ENCODE measurements around the gene TANC1.
"Not testable (repeated sequence)": the region's sequence is repeated elsewhere in the genome, so short reads cannot be mapped to it uniquely, and the experiment has no call there.

The TANC1 gene

GRCh38 chr2:159032580-159032979 is 64.1 kb downstream of the TANC1 start:
- DNase-seq, result no peak

DNA sequence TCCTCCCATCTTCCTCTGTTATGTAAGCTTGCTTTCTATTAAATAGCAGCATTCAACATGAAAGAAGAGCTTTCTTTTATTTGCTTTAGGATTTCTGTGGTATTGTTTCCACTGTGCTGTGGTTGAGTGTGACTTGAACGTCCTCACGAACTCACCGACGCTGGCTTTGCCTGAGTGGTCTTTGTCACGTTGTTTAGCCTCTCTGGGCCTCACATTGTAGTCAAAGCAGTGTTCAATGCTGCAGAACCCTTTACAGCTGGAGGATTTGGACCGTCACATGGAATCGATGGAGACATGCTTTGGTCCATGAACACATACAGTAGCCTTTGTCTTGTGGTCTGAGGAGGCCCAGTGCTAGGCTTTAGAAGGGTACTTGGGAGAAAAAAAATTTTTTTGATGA is 66.3 kb downstream of the TANC1 start:
- DNase-seq, result no peak

DNA sequence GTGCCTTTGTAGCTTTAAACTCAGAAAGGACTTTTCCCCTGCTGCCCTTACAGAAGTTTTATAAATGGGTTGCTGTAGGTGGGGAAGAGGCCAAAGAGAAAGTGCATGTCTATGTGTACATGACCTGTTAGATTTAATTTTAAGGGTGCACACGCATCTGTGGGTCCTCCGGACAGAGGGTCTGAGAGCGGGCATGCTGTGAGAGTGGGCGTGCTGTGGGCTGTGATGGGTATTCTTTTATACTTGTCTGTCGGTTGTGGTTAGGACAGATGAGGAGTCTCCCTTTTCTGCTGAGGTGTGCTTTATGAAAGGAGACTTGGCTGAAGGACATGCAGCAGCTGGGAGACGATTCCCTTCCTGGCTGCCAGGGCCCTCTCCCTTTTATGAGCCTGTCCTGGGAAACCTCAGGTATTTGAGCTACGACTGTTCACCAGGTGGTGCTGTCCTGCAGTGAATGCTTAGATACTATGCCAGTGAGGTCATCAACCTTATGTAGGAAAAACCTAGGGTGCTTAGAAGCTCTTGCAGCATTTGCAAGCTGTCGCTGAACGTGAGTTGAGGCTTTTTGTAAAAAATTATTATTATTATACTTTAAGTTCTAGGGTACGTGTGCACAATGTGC is 67.5 kb downstream of the TANC1 start:
- DNase-seq, result peak; percentile 34

DNA sequence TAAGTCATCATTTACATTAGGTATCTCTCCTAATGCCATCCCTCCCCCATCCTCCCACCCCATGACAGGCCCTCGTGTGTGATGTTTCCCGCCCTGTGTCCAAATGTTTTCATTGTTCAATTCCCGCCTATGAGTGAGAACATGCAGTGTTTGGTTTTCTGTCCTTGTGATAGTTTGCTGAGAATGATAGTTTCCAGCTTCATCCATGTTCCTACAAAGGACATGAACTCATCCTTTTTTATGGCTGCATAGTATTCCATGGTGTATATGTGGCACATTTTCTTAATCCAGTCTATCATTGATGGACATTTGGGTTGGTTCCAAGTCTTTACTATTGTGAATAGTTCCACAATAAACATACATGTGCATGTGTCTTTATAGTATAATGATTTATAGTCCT is 68.0 kb downstream of the TANC1 start:
- DNase-seq, result not testable (repeated sequence)

- DNase-seq, result not testable (repeated sequence)
These were observed 72.9 kb downstream of the TANC1 start for GRCh38 chr2:159041328-159041727.

DNA sequence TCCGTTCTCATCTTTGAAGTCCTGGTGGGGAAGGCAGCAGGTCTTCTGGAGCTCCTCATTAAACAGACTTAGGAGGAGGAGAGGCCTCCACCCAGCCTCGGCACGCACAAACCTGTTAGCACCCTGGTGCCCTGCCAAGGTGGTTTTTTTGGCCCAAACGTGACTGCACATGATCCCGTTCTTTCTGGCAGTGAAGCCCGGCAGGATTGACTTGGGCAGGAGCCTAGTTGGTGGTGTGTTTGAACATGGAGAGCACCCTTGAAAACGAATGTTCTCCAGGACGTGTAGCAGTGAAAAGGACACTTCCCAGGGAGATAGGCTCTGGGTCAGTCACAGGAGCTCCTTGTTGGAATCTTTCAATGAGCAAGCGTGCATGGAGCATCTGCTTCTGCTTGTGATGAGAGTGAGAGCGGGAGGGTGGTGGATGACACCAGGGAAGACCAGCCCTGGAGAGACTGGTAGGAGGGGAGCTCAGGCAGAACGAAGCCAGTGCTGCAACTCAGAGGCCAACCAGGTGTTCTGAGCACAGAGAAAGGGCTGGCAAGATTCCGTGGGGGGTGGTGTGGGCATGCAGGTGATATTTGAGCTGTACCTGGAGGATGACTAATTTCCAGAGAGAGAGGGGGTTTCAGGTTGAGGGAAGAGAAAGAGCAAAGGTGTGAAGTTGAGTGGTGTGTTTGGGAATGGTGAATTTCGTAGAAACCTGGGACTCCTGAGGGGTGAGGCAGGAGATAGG is 73.8 kb downstream of the TANC1 start:
- DNase-seq, result no peak

DNA sequence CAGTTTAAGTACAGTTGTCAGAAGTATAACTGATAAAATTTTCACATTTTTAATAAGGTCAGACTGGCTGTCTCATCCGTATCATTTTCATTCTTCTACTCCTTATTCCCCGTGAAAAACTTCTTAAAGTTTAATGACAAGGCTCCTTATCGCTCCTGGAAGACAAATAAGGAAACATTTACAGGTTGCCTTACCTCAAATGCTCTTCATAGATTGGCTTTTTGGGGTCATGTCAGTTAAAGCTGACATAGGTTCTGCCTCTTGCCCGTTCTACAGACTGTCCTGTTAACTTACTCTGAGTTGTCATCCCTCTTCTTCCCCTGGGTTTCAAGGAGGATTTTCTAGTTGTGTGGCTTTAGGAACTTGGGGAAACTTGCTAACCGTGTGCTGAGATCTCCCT is 75.3 kb downstream of the TANC1 start:
- no peak for DNase-seq

DNA sequence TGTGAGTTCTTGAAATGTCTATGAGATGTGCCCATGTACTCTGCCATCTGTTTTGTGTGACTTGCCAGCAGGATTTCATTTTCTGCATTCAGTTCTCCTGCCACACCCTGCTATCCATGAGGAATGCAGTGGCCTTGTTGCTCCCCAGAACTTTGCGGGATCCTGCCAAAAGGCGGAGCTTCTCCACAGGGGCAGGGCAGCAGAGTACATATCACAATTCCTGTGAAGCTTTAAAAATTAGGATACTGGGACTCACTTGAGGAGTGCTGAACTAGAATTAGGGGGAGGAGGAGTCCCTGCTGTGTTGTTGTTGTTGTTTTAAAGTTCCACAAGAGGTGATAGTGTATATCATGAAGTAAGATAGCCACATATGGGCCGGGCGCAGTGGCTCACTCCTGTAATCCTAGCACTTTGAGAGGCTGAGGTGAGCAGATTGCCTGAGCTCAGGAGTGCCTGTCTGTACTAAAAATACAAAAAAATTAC is 76.4 kb downstream of the TANC1 start:
- DNase-seq, result no peak

DNA sequence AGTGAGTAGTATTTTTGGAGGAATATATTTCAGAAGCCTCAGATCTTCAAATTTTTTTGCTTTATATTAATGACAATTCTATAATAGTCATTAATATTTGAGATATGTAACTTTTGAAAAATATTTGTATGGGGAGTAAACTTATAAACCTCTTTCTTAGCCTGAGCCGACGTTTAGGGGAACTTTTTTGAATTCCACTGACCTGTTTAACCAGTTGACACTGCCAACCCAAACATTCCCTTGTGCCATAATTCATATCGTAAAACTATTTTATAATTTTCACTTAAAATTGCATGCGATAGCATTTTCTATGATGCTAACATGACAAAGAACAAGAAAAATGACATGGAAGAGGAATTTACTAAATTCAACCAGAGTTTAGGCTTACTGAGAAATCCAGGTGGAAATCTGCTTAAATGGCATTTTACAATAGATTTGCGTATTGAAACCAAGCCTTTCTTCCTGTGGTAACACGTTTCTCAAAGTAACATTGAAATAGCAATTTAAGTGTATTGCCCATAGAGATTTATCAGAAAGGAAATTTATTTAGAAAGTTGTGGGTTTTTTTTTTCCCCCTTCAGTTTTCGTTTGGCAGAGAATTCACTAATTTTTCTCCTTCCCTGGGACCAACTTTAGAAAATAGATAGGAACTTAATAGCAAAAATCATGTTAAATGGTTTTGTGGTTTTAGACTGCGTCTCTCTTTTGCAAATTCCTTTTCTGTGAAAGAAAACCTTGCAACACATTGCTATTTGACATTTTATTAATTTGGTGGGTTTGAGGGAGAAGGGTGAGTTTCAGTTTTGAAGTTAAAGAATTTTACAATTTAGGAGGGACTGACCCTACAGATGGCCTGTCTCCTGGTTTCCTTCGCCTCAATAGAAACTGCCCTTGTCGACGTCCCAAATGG is 77.4 kb downstream of the TANC1 start:
- no peak for DNase-seq

DNA sequence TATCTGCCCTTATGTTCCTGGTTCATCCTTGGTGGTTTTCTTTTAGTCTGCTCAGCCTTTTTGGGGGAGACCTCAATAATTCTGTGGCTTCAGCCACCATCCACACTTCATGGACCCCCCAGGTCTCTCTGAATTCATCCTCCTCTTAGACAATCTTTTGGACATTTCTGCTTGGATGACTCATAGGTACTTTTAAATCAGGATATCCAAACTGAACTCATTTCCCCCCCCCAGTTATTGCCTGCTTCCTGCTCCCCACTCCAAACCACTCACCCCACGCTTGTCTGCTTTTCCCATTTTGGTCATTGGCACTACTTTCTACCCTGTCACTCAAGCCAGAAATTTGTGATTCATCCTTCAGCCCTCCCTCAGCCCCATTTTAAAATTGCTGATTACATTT is 78.5 kb downstream of the TANC1 start:
- DNase-seq, result no peak

- DNase-seq, result no peak
These were observed 82.0 kb downstream of the TANC1 start for GRCh38 chr2:159050426-159050825.

DNA sequence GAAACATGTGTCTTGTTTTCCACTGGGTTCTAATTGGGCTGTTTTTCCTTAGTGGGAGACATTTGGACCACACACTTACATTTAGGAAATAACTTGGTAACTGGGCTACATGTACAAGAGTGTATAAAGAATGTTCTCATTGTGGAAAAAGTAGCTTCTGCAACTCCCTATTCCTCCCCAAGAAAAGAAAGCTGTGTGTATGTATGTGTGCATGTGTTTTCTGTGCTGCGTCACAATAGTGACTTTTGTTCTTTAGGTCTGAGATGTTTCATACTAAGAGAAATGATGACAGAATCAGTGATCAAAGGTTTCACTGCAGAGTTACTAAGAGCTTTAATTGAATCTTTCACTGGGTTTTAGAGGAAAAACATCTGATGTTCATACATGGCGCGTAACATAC is 82.7 kb downstream of the TANC1 start:
- no peak for DNase-seq

- no peak for DNase-seq
These were observed 83.2 kb downstream of the TANC1 start for GRCh38 chr2:159051661-159052060.

DNA sequence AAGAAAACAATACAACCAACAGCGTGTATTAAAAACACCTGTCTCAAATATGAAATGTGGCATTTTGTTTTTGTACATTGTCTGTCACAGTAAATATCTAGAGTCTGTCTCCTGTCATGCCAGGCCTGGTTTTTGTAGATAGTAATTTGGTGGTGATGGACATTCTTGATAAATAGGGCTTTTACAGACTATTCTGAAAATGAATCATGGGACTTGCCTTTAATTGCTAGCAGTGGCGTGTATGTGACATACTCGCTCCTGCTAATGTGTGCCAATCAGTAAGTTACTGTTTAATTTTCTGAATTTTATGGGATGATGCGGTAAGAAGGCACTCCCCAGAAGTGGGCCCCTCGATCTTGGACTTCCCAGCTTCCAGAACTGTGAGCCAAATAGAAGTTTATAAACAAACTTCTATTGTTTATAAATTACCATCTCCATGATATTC is 83.7 kb downstream of the TANC1 start:
- DNase-seq, result no peak

GRCh38 chr2:159053161-159054031 is 85.0 kb downstream of the TANC1 start:
- DNase-seq, result no peak

- DNase-seq, result no peak
These were observed 85.5 kb downstream of the TANC1 start for GRCh38 chr2:159054032-159054334.

DNA sequence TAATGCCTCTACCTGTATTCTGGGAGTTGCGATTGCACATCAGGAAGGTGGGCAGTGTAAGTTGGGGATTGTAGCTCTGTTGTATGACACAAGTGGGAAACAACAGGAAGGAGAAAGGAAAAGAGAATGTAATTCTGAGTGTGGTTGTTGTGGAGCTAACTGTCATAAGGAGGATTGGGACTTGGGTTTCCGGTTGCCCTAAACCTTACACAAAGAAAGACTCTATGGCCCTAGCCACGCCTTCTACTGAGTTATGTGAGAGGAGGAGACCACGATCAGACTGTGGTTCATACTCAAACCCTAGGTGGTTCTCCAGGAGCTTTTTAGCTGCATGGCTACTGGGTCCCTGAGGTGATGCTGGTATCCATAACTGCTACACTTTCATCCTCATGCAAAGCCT is 86.5 kb downstream of the TANC1 start:
- no peak for DNase-seq

DNA sequence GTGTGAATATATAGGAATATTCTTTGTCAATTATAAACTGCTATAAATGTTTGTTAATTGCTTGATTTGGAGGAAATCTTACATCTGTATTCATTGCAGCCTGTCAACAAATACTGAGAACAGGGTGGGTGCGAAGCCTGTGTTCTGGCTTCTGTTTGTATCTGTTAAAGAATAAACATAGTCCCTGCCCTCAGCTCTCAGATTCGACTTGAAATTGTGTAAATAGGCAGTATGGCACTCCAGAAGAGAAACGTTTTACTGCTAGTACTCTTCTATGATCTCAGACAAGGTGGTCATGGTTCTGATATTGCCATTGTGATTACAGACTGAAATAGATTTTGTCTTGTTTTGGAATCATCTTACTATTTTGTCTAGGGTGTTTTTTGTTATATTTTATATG is 92.1 kb downstream of the TANC1 start:
- DNase-seq, result no peak

GRCh38 chr2:159063677-159064076 is 95.2 kb downstream of the TANC1 start:
- DNase-seq, result no peak

GRCh38 chr2:159064446-159065301 is 96.2 kb downstream of the TANC1 start:
- no peak for DNase-seq

DNA sequence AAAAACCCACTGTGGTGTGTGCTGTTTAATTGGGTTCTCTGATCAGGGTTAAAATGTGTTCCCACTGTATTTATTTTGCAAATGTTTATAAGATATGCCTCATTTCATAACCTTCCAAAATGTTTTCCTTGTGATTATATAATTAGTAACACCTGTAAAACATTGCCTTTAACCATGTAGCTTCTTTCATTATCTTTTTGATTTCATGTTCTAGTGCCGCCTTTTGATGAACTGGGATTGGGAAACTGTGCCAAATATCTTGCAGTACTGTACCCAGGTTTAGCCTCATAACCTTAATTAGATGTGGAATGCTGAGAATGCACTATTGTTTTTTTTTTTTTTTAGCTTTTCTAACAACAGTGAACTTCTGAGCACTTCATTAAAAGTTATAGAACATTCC is 96.9 kb downstream of the TANC1 start:
- no peak for DNase-seq

- DNase-seq, result no peak
These were observed 97.5 kb downstream of the TANC1 start for GRCh38 chr2:159065891-159066290.

Data from CD4-positive, alpha-beta T cell treated with Interleukin-21 for 1 hour (primary cell).